DMS 273 (cell line): ENCODE measurements around the gene API5.
A peak's percentile ranks its signal among the peaks of the same experiment; 100 is the strongest.

Source experiments
- DNase-seq: peaks from one replicate; lab custom pipeline; 2025; ENCODE audit not compliant: unreplicated experiment; lab: John Stamatoyannopoulos, UW

Gene API5

GRCh38 chr11:43359422-43359818 is 47.6 kb downstream of the API5 start:
- peak; percentile 67 for DNase-seq

DNA sequence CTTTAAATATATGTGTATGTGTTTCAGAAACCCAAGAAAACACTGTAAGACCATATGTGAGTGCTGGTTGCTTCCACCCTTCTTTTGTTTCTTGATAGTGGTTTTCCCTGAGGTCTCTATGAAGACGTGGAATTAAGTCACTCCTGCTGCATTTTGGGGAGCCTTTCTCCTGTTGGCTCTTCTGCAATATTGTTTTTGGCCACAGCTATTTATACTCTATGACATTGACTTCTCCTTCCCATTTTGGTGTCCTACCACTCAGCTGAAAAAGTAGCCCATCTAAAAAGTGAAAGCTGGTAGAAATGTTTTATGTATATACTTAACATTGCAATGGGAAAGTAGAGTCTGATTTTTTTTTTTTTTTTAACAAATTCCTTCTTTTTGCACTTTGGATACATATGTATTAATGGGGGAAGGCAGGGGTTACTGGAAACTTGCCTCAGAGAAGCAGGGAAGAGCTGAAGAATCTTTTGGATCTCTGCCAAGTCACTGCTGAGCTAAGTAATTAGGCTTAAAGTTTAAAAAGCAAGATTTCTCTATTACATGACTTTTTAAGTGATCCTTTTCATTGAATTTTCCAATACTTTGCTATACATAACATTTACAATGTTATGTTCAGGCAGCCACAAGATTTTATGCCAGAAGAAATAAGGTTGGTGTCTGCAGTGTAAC is 48.7 kb downstream of the API5 start:
- DNase-seq: peak; percentile 25

DNA sequence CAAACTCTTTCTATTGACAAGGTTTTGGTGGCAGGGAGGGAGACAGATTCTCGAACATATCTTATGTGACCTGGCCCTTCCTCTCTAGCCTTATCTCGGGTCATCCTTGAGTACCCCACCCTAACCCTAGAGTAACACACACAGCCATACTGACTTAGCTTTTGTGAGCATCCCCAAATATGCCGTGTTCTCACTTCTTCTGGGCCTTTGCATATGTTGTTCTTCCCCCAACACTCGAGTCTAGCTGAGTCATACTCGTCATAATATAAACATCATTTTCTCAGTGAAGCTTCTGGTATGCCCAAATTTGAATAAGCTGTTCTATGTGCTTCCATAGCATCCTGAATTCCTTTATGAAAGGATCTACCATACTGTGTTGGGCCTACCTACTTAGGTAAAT is 54.9 kb downstream of the API5 start:
- DNase-seq: no peak

DNA sequence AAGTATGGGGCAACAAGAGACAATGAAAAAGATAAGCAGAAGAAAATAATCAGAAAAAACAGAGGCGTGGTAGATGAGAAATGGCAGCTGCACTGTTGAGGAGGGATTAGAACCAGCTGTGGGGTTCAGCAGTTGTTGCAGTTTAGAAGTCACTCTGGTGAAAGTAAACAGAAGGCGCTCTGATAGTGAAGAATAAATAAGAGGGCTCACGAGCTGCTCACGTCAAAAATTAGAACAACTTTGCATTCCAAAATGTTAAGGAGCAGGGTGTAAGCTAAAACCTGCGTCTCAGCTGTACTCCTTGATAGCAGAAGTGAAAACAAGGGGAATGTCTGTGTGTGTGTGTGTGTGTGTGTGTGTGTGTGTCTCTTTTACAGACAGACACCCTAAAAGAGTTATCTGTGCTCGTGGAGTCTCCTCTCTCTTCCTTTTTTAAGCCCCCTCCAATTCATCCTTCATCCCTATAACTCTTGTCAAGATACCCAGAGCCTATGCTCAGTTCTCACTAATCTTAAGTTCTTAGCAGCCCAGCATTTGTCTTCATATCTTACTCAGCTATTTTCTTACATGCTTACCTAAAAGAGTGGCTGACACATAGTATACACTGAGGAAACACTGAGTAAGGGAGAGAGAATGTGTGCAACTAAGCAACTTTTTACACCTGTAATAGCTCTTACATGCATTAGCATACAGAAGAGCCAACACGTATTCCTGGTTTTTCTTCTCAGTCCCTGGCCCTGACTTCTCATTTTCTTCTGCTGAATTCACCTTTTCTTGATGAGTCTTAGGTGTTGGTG is 55.8 kb downstream of the API5 start:
- DNase-seq: no peak

GRCh38 chr11:43376065-43376464 is 64.3 kb downstream of the API5 start:
- no peak for DNase-seq

DNA sequence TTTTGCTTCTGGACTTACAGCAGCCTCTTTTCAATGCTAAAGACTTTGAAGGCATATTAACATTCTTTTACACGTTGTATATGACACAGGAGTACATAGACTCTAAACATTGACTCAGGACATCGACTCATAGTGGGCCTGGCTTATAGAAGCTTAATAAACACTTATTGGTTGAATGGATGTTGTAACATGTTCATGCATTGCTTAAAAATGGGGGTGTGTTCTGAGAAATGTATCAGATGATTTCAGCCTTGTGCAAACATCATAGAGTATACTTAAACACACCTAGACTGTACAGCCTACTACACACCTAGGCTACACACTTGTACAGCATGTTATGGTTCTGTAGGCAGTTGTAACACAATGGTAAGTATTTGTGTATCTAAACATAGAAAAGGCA is 64.8 kb downstream of the API5 start:
- no peak for DNase-seq

DNA sequence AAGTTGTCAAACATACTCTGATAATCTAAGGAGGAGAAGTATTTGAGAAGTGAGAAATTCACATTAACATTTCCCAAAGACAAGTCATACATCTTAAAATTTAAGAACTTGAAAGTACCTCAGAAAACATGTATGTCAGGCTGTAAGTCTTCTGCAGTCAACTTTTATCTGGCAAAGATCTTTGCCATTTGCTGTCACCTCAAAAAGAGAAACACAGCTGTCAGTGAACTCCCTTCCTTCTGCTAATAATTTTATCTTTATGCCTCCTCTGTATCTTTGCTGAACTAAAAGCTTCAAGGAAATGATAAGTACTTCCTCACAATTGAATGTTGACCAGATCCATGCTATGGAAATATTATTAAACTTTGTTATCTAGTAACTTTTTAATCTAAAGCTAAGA is 65.6 kb downstream of the API5 start:
- no peak for DNase-seq

GRCh38 chr11:43378897-43379296 is 67.1 kb downstream of the API5 start:
- DNase-seq: no peak

GRCh38 chr11:43381802-43382201 is 70.0 kb downstream of the API5 start:
- DNase-seq: no peak

- no peak for DNase-seq
Observed at GRCh38 chr11:43382614-43383013, 70.8 kb downstream of the API5 start.

GRCh38 chr11:43384393-43384792 is 72.6 kb downstream of the API5 start:
- DNase-seq: no peak

GRCh38 chr11:43392713-43393112 is 80.9 kb downstream of the API5 start:
- no peak for DNase-seq

DNA sequence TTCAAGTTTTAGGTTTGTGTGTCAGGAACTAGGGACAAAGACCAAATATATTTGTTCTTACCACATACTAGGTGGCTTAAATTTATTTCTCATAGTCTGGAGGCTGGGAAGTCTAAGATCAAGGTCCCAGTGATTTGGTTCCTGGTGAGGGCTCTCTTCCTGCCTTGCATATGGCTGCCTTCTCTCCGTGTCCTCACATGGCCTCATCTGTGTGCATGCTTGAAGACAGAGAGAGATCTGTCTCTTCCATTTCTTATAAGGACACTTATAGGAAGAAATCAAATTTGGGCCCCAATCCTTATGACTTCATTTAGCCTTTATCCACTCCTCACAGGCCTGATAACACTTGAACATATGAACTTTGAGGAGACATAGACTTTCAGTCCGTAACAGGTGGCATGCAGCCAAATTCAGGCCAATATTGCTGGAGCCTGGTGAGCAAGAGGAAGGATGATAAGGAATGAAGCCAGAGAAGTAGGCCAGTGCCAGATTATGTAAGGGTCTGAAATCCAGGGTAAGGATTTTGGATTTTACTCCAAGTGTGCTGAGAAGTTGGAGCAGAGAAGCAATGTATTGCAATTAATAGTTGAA is 82.1 kb downstream of the API5 start:
- no peak for DNase-seq
